GM08714 (cell line): Measurements from ENCODE around the gene CYP4F12.
"Not testable (repeated sequence)": the region's sequence is repeated elsewhere in the genome, so short reads cannot be mapped to it uniquely, and the experiment has no call there.

Source experiments
- H3K4me3 ChIP-seq: fragments of 200-500 bp; sonication (Bioruptor generic); 2 replicates; pipeline ENCODE4 v1.5.1; 2014; ENCODE audit warnings: mild to moderate bottlenecking, low read length, inconsistent platforms
- ZNF274 ChIP-seq: IDR thresholded peaks from 2 replicates; pipeline ENCODE4 v1.6.1; 2012; ENCODE audit warnings: mild to moderate bottlenecking, low read depth, low read length

CYP4F12 gene

GRCh38 chr19:15641901-15642491 lies 30.9 kb upstream of the CYP4F12 start:
- no peak overlapping the region for H3K4me3 ChIP-seq
- no peak for TF ChIP-seq ZNF274

- TF ChIP-seq ZNF274 = no peak
- no peak overlapping the region for H3K4me3 ChIP-seq
These were observed 30.1 kb upstream of the CYP4F12 start for GRCh38 chr19:15642807-15643206.

- no peak overlapping the region for H3K4me3 ChIP-seq
- no peak for TF ChIP-seq ZNF274
These were observed 29.5 kb upstream of the CYP4F12 start for GRCh38 chr19:15643387-15643786.

GRCh38 chr19:15644066-15644741 lies 28.7 kb upstream of the CYP4F12 start:
- TF ChIP-seq ZNF274 = no peak
- no peak overlapping the region for H3K4me3 ChIP-seq

- TF ChIP-seq ZNF274 = no peak
These were observed 28.1 kb upstream of the CYP4F12 start for GRCh38 chr19:15644816-15645215.

GRCh38 chr19:15649526-15649925 lies 23.4 kb upstream of the CYP4F12 start:
- H3K4me3 ChIP-seq = no peak overlapping the region
- no peak for TF ChIP-seq ZNF274

More at GRCh38 chr19:15644816-15645215, 28.1 kb upstream of the CYP4F12 start:
- H3K4me3 ChIP-seq = no peak overlapping the region

GRCh38 chr19:15650123-15650522 lies 22.8 kb upstream of the CYP4F12 start:
- H3K4me3 ChIP-seq = not testable (repeated sequence)

- H3K4me3 ChIP-seq = no peak overlapping the region
- no peak for TF ChIP-seq ZNF274
These were observed 21.1 kb upstream of the CYP4F12 start for GRCh38 chr19:15651791-15652190.

- no peak overlapping the region for H3K4me3 ChIP-seq
- TF ChIP-seq ZNF274 = no peak
These were observed 20.2 kb upstream of the CYP4F12 start for GRCh38 chr19:15652559-15653278.

- TF ChIP-seq ZNF274 = no peak
- H3K4me3 ChIP-seq = no peak overlapping the region
These were observed 16.4 kb upstream of the CYP4F12 start for GRCh38 chr19:15656467-15656866.

GRCh38 chr19:15663247-15663646 lies 9.6 kb upstream of the CYP4F12 start:
- no peak overlapping the region for H3K4me3 ChIP-seq
- no peak for TF ChIP-seq ZNF274

- TF ChIP-seq ZNF274 = no peak
- H3K4me3 ChIP-seq = no peak overlapping the region
These were observed 6.7 kb upstream of the CYP4F12 start for GRCh38 chr19:15666186-15666585.

- no peak overlapping the region for H3K4me3 ChIP-seq
- no peak for TF ChIP-seq ZNF274
These were observed 6.0 kb upstream of the CYP4F12 start for GRCh38 chr19:15666883-15667282.

GRCh38 chr19:15669440-15669839 lies 3.4 kb upstream of the CYP4F12 start:
- TF ChIP-seq ZNF274 = no peak
- H3K4me3 ChIP-seq = no peak overlapping the region

- TF ChIP-seq ZNF274 = no peak
These were observed 3.0 kb upstream of the CYP4F12 start for GRCh38 chr19:15669891-15670290.

GRCh38 chr19:15671237-15671821 lies 1.6 kb upstream of the CYP4F12 start:
- no peak overlapping the region for H3K4me3 ChIP-seq
- TF ChIP-seq ZNF274 = no peak

More at GRCh38 chr19:15669891-15670290, 3.0 kb upstream of the CYP4F12 start:
- no peak overlapping the region for H3K4me3 ChIP-seq
